ENCODE measurements around the gene ACOXL. TPM values are rescaled to one million over a fixed set of nuclear protein-coding genes. Genes with fewer than 3 reads are reported as not detected.

The ACOXL gene
- total and polyA plus RNA-seq, 2 of the 8 experiments (the other 6 are each of a cell fraction or from before 2014, with no cell fraction given): 11.4 to 20.6 TPM

DNA sequence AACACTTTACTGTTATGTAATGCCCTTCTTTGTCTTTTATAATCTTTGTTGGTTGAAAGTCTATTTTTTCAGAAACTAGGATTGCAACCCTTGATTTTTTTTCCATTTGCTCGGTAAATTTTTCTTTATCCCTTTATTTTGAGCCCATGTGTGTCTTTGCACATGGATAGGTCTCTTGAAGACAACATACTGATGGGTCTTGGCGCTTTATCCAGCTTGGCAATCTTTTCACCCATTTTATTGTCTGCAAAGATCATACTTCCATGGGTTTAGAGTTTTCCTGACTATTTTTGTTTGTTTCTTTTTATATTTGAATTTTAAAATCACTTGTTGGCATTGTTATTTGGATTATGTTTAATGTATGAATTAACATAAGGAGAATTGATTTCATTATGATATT, 27.0 kb downstream of the ACOXL start (continued):
- TF ChIP-seq CBX8 (IDR thresholded peaks at IDR 0.05; ENCODE audit: borderline replicate concordance, low read depth, low read length) (no peak), NANOG (IDR thresholded peaks at IDR 0.05; ENCODE audit: insufficient read depth, low read depth, low read length, poor library complexity, severe bottlenecking) (no peak), SIX5 (IDR thresholded peaks at IDR 0.05; ENCODE audit: low read depth, low read length) (no peak), SP2 (IDR thresholded peaks at IDR 0.05; ENCODE audit: low read length) (no peak)
